K562 (cell line): ENCODE measurements around the gene SPCS3. TPM values are rescaled to one million over a fixed set of nuclear protein-coding genes. Genes with fewer than 3 reads are reported as not detected.

Source experiments
- ATAC-seq: fragments of 200-7000 bp; cut with Tn5 transposase; 3 replicates; pipeline ENCODE4 v1.9.1; 2020; ENCODE audit warnings: moderate library complexity
- BruUV-seq: library from RNA; stranded (reverse); fragments of 400-500 nt; replicated peaks from 2 replicates; lab custom pipeline; 2021; lab: Mats Ljungman, UMichigan
- CTCF ChIA-PET: fragments of 300-600 bp; formaldehyde crosslinking; extraction: SDS; loops from one replicate; lab custom pipeline; 2021; ENCODE audit warnings: low intra/inter-chr PET ratio; lab: Yijun Ruan, JAX
- POLR2A ChIA-PET: fragments of 300-600, 350-650 bp; sonication (Branson Sonifier 250); formaldehyde crosslinking; extraction: SDS; loops from one replicate; lab custom pipeline; 2021; ENCODE audit warnings: antibody characterized with exemption, inconsistent platforms; lab: Yijun Ruan, JAX
- DNase-seq, 4 experiments: peaks; one replicate each; pipeline versions ENCODE4 v3.0.0 to v3.0.0-alpha.2; 2011 to 2018; ENCODE audit warnings: low spot score in 3 of 4, mixed read lengths in 3 of 4; ENCODE audit errors: extremely low read depth in 1 of 4
- FAIRE-seq: peaks from 2 replicates; lab custom pipeline; 2011; peaks lifted over from hg19 to GRCh38; lab: Jason Lieb, UNC
- H2AFZ ChIP-seq: 2 replicates; pipeline ENCODE4 v1.6.0; 2011; ENCODE audit warnings: low read depth, low read length, control low read depth, inconsistent platforms
- H3K27ac ChIP-seq: fragments of 200-600 bp; 3 replicates; pipeline ENCODE4 v1.8.0; 2011; ENCODE audit warnings: low read depth, mild to moderate bottlenecking, control low read depth, inconsistent platforms, low read length, moderate library complexity, mixed read lengths; ENCODE audit errors: extremely low read depth
- H3K27me3 ChIP-seq, 2 experiments: fragments of 300-600 bp in 1 of 2; 2 replicates in 1 of 2; 3 replicates in 1 of 2; pipeline versions ENCODE4 v1.6.0 to v1.8.0; 2011; ENCODE audit warnings: inconsistent platforms in 2 of 2, low read length in 2 of 2, mild to moderate bottlenecking in 1 of 2, mixed read lengths in 1 of 2, moderate library complexity in 1 of 2; ENCODE audit not compliant: control insufficient read depth in 2 of 2, insufficient read depth in 2 of 2
- H3K36me3 ChIP-seq: fragments of 300-600 bp; 3 replicates; pipeline ENCODE4 v1.8.0; 2011; ENCODE audit warnings: mild to moderate bottlenecking, low read length, inconsistent platforms; ENCODE audit not compliant: control insufficient read depth, insufficient read depth
- H3K4me1 ChIP-seq, 2 experiments: fragments of 200-600 bp in 1 of 2; replicated peaks in 1 of 2; 2 replicates in 1 of 2; 3 replicates in 1 of 2; pipeline versions ENCODE4 v1.5.1 to v1.8.0; 2011; ENCODE audit warnings: inconsistent platforms in 2 of 2, low read length in 2 of 2, mild to moderate bottlenecking in 1 of 2, mixed read lengths in 1 of 2, moderate library complexity in 1 of 2; ENCODE audit not compliant: control insufficient read depth in 2 of 2, insufficient read depth in 2 of 2
- H3K4me2 ChIP-seq: 2 replicates; pipeline ENCODE4 v1.6.1; 2011; ENCODE audit warnings: low read length, control low read depth, inconsistent platforms, mixed read lengths; ENCODE audit not compliant: insufficient read depth
- H3K4me3 ChIP-seq: fragments of 200-600 bp; sonication (generic), shearing (Covaris generic); 2 replicates; pipeline ENCODE4 v1.5.1; 2016; ENCODE audit warnings: control low read depth, inconsistent platforms
- H3K79me2 ChIP-seq: fragments of 200-600 bp; 3 replicates; pipeline ENCODE4 v1.8.0; 2011; ENCODE audit warnings: low read length, inconsistent platforms; ENCODE audit not compliant: control insufficient read depth, insufficient read depth
- H3K9ac ChIP-seq, 2 experiments: 2 replicates each; pipeline versions ENCODE4 v1.6.0 to v1.6.1; 2011; ENCODE audit warnings: low read depth in 2 of 2, low read length in 2 of 2, control low read depth in 1 of 2, inconsistent platforms in 1 of 2, mild to moderate bottlenecking in 1 of 2, mixed read lengths in 1 of 2; ENCODE audit not compliant: insufficient read depth in 1 of 2
- H3K9me1 ChIP-seq: one replicate; pipeline ENCODE4 v1.6.0; 2011; ENCODE audit warnings: inconsistent platforms, mild to moderate bottlenecking, low read length, moderate library complexity; ENCODE audit not compliant: control insufficient read depth, insufficient read depth
- H3K9me3 ChIP-seq: replicated peaks from 2 replicates; pipeline ENCODE4 v1.5.1; 2011; ENCODE audit warnings: low read depth, low read length, inconsistent platforms; ENCODE audit not compliant: control insufficient read depth, insufficient read depth
- H4K20me1 ChIP-seq: replicated peaks from 2 replicates; pipeline ENCODE4 v1.6.1; 2011; ENCODE audit warnings: low read length, inconsistent platforms, mixed read lengths; ENCODE audit not compliant: control insufficient read depth, insufficient read depth
- CAMTA2 ChIP-seq: fragments of 250-450 bp; sonication (Bioruptor Pico); conservative IDR thresholded peaks from 2 replicates; pipeline ENCODE4 v1.5.1; 2022
- GABPB1 ChIP-seq: sonication (generic); formaldehyde crosslinking; IDR thresholded peaks from 2 replicates; pipeline ENCODE4 v1.8.0; 2022; ENCODE audit warnings: mild to moderate bottlenecking, missing genetic modification reagents
- GATAD2B ChIP-seq: fragments of 450-650 bp; IDR thresholded peaks from 2 replicates; pipeline ENCODE4 v1.6.1; 2017; ENCODE audit warnings: mild to moderate bottlenecking, borderline replicate concordance
- MYBL2 ChIP-seq, 2 experiments: fragments of 450-650 bp in 1 of 2; sonication (generic) in 1 of 2; formaldehyde crosslinking in 1 of 2; IDR thresholded peaks; 2 replicates each; pipeline versions ENCODE4 v1.6.1 to v1.8.1; 2017 to 2022; ENCODE audit warnings: borderline replicate concordance in 1 of 2, inconsistent platforms in 1 of 2, low read depth in 1 of 2, mild to moderate bottlenecking in 1 of 2, missing genetic modification reagents in 1 of 2, moderate library complexity in 1 of 2
- MYC ChIP-seq, 2 experiments: fragments of 250-450 bp in 1 of 2; sonication (Bioruptor Pico) in 1 of 2; IDR thresholded peaks; 2 replicates each; pipeline versions ENCODE4 v1.5.1 to v1.6.1; 2012 to 2021; ENCODE audit warnings: low read depth in 2 of 2, borderline replicate concordance in 1 of 2, improper control_type of control experiment in 1 of 2, low read length in 1 of 2, mild to moderate bottlenecking in 1 of 2, moderate library complexity in 1 of 2
- NEUROD1 ChIP-seq: fragments of 150-350 bp; IDR thresholded peaks from 2 replicates; pipeline ENCODE4 v1.6.1; 2014; ENCODE audit warnings: borderline replicate concordance, low read length, low read depth; ENCODE audit not compliant: partially characterized antibody
- PKNOX1 ChIP-seq: fragments of 450-650 bp; IDR thresholded peaks from 2 replicates; pipeline ENCODE4 v1.6.1; 2016
- PRMT5 ChIP-seq: sonication (generic); formaldehyde crosslinking; IDR thresholded peaks from 2 replicates; pipeline ENCODE4 v1.5.0; 2020; ENCODE audit warnings: missing genetic modification reagents
- SMC3 ChIP-seq: conservative IDR thresholded peaks from 2 replicates; pipeline ENCODE4 v1.6.1; 2011; ENCODE audit warnings: low read depth, low read length, improper control_type of control experiment; ENCODE audit not compliant: insufficient read depth
- SREBF1 ChIP-seq: fragments of 150-350 bp; IDR thresholded peaks from 2 replicates; pipeline ENCODE4 v1.6.1; 2014; ENCODE audit warnings: antibody characterized with exemption, low read depth, low read length, borderline replicate concordance
- SRSF7 ChIP-seq: fragments of 200-400 bp; formaldehyde crosslinking; optimal IDR thresholded peaks from 2 replicates; pipeline ENCODE3; 2017; ENCODE audit warnings: mild to moderate bottlenecking, low read depth, low read length
- TAL1 ChIP-seq: fragments of 450-650 bp; IDR thresholded peaks from 2 replicates; pipeline ENCODE4 v1.6.1; 2016; ENCODE audit warnings: mild to moderate bottlenecking
- TEAD1 ChIP-seq, 2 experiments: fragments of 450-650 bp in 1 of 2; sonication (generic) in 1 of 2; formaldehyde crosslinking; IDR thresholded peaks; 2 replicates each; pipeline versions ENCODE4 v1.4.0 to v1.8.0; 2020 to 2022; ENCODE audit warnings: mild to moderate bottlenecking in 2 of 2, missing genetic modification reagents in 1 of 2
- TOE1 ChIP-seq, 2 experiments: fragments of 450-650 bp in 1 of 2; sonication (generic) in 1 of 2; formaldehyde crosslinking in 1 of 2; IDR thresholded peaks; 2 replicates each; pipeline versions ENCODE4 v1.7.1 to v1.8.0; 2016 to 2022; ENCODE audit warnings: borderline replicate concordance in 2 of 2, mild to moderate bottlenecking in 2 of 2, antibody characterized with exemption in 1 of 2, inconsistent platforms in 1 of 2, low read depth in 1 of 2, missing genetic modification reagents in 1 of 2, moderate library complexity in 1 of 2
- TSC22D4 ChIP-seq: fragments of 450-650 bp; IDR thresholded peaks from 2 replicates; pipeline ENCODE4 v1.6.1; 2016; ENCODE audit warnings: missing genetic modification characterization, missing biosample characterization, control low read depth
- ZNF274 ChIP-seq: IDR thresholded peaks from 2 replicates; pipeline ENCODE4 v1.6.1; 2011; ENCODE audit warnings: low read depth, mild to moderate bottlenecking, low read length, moderate library complexity, borderline replicate concordance
- ZNF507 ChIP-seq: conservative IDR thresholded peaks from 2 replicates; pipeline ENCODE4 v1.6.1; 2017; ENCODE audit warnings: missing genetic modification characterization, missing compliant biosample characterization
- WGBS: fragments of 100-300 bp; shearing (Covaris generic); methylation state at CpG from one replicate; pipeline ENCODE4 v1.1.6; 2016; ENCODE audit warnings: low coverage, mixed read lengths; ENCODE audit not compliant: insufficient coverage; ENCODE audit errors: missing lambda C conversion rate; 5-methylcytosine and 5-hydroxymethylcytosine counted together
- in situ Hi-C: fragments of 300-500 bp; cut with MboI; formaldehyde crosslinking; loops from 4 replicates; pipeline ENCODE4 v1.15.0; 2018; ENCODE audit warnings: inconsistent platforms, mixed read lengths
- intact Hi-C: fragments of 100-400 bp; cut with micrococcal nuclease; formaldehyde crosslinking; loops from 2 replicates; pipeline ENCODE4 v1.14.2; 2022
- polyA plus RNA-seq, 8 experiments: library from polyadenylated mRNA; depleted of rRNA in 4 of 8; stranded (reverse) in 5 of 8; unstranded in 3 of 8; fragments of >200 nt; fragmentation: Nextera tagmentation in 2 of 8; fragmentation: Illumina TruSeq in 1 of 8; extraction: Ambion mirVana in 2 of 8; extraction: Trizol in 1 of 8; gene quantifications; 2 replicates each; pipeline versions ENCODE4 v1.2.1 to v1.2.3, GENCODE V29; 2011 to 2014; ENCODE audit warnings: inconsistent platforms in 1 of 8, missing spikeins in 1 of 8
- total RNA-seq, 7 experiments: library from RNA; depleted of rRNA in 6 of 7; stranded (reverse); fragments of >200 nt in 6 of 7; fragmentation: Illumina TruSeq in 2 of 7; extraction: Trizol in 2 of 7; gene quantifications; 2 replicates each; pipeline versions ENCODE4 v1.2.1 to v1.2.3, GENCODE V29; 2011 to 2021; ENCODE audit warnings: low replicate concordance in 1 of 7
- TF ChIP-seq, protein P1 (sequence below): fragments of 450-650 bp; formaldehyde crosslinking; IDR thresholded peaks from 2 replicates; pipeline ENCODE4 v1.4.0; 2020; ENCODE audit warnings: mild to moderate bottlenecking, moderate library complexity

Gene SPCS3
- total and polyA plus RNA-seq, 9 of the 15 experiments (the other 6 are each of a cell fraction or from before 2014, with no cell fraction given): 64.6 to 196 (median 85.4) TPM

DNA sequence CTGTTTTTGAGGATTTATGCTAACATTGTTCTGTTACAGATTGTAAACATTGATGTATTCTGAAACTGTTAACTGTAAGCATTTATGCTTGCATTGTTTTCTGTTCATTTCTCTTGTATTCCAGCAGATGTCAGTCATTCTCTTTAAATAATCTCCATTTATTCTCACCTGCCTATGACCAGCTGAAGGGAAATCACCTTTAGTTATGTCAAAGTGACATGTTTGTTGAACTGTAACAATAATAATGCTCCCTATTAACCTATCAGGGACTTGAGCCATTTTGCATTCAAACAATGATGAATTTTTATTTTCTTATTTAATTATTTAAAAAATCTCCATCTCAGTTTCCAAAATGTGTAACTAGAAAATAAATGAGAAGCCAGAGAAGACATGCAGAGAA, 58.0 kb downstream of the SPCS3 start (continued):
- 0 out of 2 replicates have a peak, but pooled peaks have one; percentile 26 for TF ChIP-seq SMC3
- no peak for TF ChIP-seq PRMT5 (CRISPR knock-in tag)
- no peak for TF ChIP-seq PKNOX1

DNA sequence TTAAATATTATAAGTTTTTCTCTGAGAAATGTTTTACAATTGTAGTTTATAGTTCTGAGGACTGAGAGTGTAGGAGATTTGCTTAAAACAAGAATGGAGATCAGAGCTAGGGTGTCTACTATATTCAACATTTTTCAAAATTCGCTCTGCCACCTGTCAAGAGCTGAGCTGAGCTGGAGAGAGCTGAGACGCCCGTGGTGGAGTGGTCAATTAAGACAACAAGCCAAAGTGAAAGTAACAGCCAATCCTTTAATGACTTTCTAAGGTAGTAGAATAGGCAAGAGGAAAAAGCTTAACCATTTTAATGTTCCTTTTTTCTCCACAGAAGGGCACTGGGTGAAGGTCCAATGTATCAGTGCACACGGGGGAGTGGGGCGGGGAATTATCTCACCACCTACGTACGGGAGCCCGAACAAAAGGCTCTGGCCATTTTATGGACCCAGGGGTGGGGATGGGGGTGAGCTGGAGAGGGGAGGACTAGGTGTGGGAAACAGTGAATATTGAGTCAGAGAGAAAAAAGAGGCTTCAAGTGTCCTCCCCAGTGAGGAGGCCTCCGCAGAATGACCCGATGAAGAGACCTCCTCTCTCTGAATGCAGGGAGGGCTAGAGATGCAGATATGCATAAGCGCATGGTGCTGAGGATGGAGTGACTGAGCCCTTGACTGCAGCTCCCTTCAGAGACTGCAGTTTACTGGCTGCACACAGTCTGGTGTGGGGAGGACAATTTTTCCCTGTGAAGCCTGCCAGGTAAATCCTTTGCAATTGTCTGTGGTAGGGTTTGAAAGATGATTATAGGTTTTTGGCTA, 60.8 kb downstream of the SPCS3 start:
- DNase-seq: no peak
- BruUV-seq: no TSS peak
- Histone ChIP-seq H3K36me3 (no peaks in the 10 kb centered on the region), H3K9me3 (no peaks in the 10 kb centered on the region), H2AFZ (no peak overlapping the region), H3K79me2 (no peaks in the 10 kb centered on the region), H3K4me1 (no peaks in the 10 kb centered on the region), H4K20me1 (no peaks in the 10 kb centered on the region), H3K9ac (no peak overlapping the region), H3K4me3 (no peak overlapping the region), H3K9me1 (no peaks in the 10 kb centered on the region), H3K27ac (no peak overlapping the region), H3K27me3 (no peaks in the 10 kb centered on the region), H3K4me2 (no peak overlapping the region)
- intact Hi-C loops (no loop called here), in situ Hi-C loops (no loop called here)
- TF ChIP-seq GATAD2B: no peak
- TF ChIP-seq TOE1 (IDR thresholded peaks at IDR 0.05; ENCODE audit: borderline replicate concordance): no peak
- no peak for TF ChIP-seq TOE1 (CRISPR knock-in tag; IDR thresholded peaks at IDR 0.05; ENCODE audit: borderline replicate concordance, low read depth)
- TF ChIP-seq SREBF1: no peak
- TF ChIP-seq, protein P1, sequence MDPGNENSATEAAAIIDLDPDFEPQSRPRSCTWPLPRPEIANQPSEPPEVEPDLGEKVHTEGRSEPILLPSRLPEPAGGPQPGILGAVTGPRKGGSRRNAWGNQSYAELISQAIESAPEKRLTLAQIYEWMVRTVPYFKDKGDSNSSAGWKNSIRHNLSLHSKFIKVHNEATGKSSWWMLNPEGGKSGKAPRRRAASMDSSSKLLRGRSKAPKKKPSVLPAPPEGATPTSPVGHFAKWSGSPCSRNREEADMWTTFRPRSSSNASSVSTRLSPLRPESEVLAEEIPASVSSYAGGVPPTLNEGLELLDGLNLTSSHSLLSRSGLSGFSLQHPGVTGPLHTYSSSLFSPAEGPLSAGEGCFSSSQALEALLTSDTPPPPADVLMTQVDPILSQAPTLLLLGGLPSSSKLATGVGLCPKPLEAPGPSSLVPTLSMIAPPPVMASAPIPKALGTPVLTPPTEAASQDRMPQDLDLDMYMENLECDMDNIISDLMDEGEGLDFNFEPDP (CRISPR knock-in tag): no peak
- TF ChIP-seq TAL1: no peak
- TF ChIP-seq TSC22D4: no peak
- no peak for TF ChIP-seq TEAD1 (CRISPR knock-in tag; IDR thresholded peaks at IDR 0.05)
- no peak for TF ChIP-seq SRSF7
- TF ChIP-seq MYBL2 (IDR thresholded peaks at IDR 0.05; ENCODE audit: low read depth): no peak
- TF ChIP-seq MYBL2 (CRISPR knock-in tag; IDR thresholded peaks at IDR 0.05; ENCODE audit: borderline replicate concordance): no peak
- TF ChIP-seq GABPB1: no peak
- TF ChIP-seq MYC (IDR thresholded peaks at IDR 0.05; ENCODE audit: low read depth, low read length): no peak
- TF ChIP-seq MYC (CRISPR knock-in tag; IDR thresholded peaks at IDR 0.05; ENCODE audit: borderline replicate concordance, low read depth): no peak
- TF ChIP-seq ZNF507 (tag): no peak
- no peak for TF ChIP-seq NEUROD1
- TF ChIP-seq ZNF274: no peak
- TF ChIP-seq CAMTA2 (CRISPR knock-in tag): no peak
- POLR2A ChIA-PET: interaction anchor here (0.7 kb wide), 1 partner anchor 15 kb away, joined by 3 read pairs; no protein-coding TSS in a partner anchor
- 2% methylated on average over 11 of the region's 11 CpGs for WGBS
- FAIRE-seq: no peak
- ATAC-seq: no peak
- CTCF ChIA-PET: no interaction called here
